Chondrocyte (in vitro differentiated cells): Measurements from ENCODE around the gene DPP10. TPM values are rescaled to one million over a fixed set of nuclear protein-coding genes. Genes with fewer than 3 reads are reported as not detected.

ENCODE experiments used
- DNase-seq: peaks from one replicate; pipeline ENCODE4 v3.0.0; 2021; ENCODE audit warnings: mixed read lengths, low spot score
- H3K27ac Mint-ChIP-seq: one replicate; pipeline ENCODE4 v1.8.0; 2021; ENCODE audit warnings: mild to moderate bottlenecking, moderate library complexity, mixed read lengths; ENCODE audit not compliant: unreplicated experiment
- H3K27me3 Mint-ChIP-seq: 2 replicates; pipeline ENCODE4 v1.8.0; 2021; ENCODE audit warnings: low read depth, mixed read lengths
- H3K36me3 Mint-ChIP-seq: 2 replicates; pipeline ENCODE4 v1.8.0; 2021; ENCODE audit warnings: low read depth, mixed read lengths
- H3K4me1 Mint-ChIP-seq: 2 replicates; pipeline ENCODE4 v1.8.0; 2021; ENCODE audit warnings: low read depth, mild to moderate bottlenecking, mixed read lengths
- H3K4me3 Mint-ChIP-seq: one replicate; pipeline ENCODE4 v1.8.0; 2021; ENCODE audit warnings: mild to moderate bottlenecking, moderate library complexity, mixed read lengths; ENCODE audit not compliant: unreplicated experiment
- H3K9me3 Mint-ChIP-seq: 2 replicates; pipeline ENCODE4 v1.8.0; 2021; ENCODE audit warnings: low read depth, mixed read lengths
- total RNA-seq: library from RNA; stranded (reverse); gene quantifications from 3 replicates; pipeline ENCODE4 v1.2.1, GENCODE V29; 2021
- TF ChIP-seq, protein P1 (sequence below): fragments of 200-600 bp; sonication (generic); IDR thresholded peaks from 2 replicates; pipeline ENCODE4 v1.5.0; 2021; ENCODE audit warnings: antibody characterized with exemption, mild to moderate bottlenecking, moderate library complexity

Gene DPP10
- total RNA-seq, 1 donor from 2014 or later, result not detected

DNA sequence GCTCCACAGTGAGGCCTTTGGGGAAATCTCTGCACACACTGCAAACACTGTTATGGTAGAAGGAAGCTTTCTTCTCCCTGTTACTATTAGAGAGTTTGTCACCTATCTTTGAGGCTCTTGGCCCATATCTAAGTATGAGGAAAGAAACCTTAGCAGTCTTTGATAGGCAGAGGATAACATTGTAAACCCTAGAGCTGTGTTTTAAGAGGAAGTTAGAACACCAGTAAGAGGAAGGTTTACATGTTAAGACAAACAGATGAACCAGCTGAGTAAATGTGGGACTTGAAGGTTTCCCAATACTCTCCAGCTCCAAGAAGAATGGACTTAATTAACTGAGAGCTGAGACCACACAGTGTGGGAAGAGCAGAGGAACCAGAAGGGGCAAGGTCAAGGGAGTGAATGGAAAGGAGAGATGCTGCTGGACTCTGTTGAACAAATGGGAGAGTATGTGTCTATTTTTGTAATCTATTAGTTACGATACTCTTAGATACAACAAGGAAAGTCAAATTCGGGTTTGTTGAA is 257.0 kb downstream of the DPP10 start:
- DNase-seq, result no peak
- H3K27me3 Mint-ChIP-seq, result no peaks in the 10 kb centered on the region
- peaks cover 4% of the 10 kb centered on the region for H3K9me3 Mint-ChIP-seq
- no peak overlapping the region for H3K4me3 Mint-ChIP-seq
- H3K36me3 Mint-ChIP-seq, result no peaks in the 10 kb centered on the region
- TF ChIP-seq, protein P1, sequence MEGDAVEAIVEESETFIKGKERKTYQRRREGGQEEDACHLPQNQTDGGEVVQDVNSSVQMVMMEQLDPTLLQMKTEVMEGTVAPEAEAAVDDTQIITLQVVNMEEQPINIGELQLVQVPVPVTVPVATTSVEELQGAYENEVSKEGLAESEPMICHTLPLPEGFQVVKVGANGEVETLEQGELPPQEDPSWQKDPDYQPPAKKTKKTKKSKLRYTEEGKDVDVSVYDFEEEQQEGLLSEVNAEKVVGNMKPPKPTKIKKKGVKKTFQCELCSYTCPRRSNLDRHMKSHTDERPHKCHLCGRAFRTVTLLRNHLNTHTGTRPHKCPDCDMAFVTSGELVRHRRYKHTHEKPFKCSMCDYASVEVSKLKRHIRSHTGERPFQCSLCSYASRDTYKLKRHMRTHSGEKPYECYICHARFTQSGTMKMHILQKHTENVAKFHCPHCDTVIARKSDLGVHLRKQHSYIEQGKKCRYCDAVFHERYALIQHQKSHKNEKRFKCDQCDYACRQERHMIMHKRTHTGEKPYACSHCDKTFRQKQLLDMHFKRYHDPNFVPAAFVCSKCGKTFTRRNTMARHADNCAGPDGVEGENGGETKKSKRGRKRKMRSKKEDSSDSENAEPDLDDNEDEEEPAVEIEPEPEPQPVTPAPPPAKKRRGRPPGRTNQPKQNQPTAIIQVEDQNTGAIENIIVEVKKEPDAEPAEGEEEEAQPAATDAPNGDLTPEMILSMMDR, result no peak
- H3K4me1 Mint-ChIP-seq, result no peaks in the 10 kb centered on the region
- H3K27ac Mint-ChIP-seq, result no peak overlapping the region

- H3K9me3 Mint-ChIP-seq, result peaks cover 8% of the 10 kb centered on the region
- TF ChIP-seq, protein P1, result no peak
- H3K4me3 Mint-ChIP-seq, result no peak overlapping the region
- H3K4me1 Mint-ChIP-seq, result no peaks in the 10 kb centered on the region
- no peak for DNase-seq
- no peaks in the 10 kb centered on the region for H3K36me3 Mint-ChIP-seq
- no peaks in the 10 kb centered on the region for H3K27me3 Mint-ChIP-seq
- H3K27ac Mint-ChIP-seq, result no peak overlapping the region
These were observed 258.0 kb downstream of the DPP10 start for GRCh38 chr2:114700440-114700839.

- H3K27me3 Mint-ChIP-seq, result no peaks in the 10 kb centered on the region
- H3K36me3 Mint-ChIP-seq, result no peaks in the 10 kb centered on the region
- no peak overlapping the region for H3K4me3 Mint-ChIP-seq
These were observed 267.8 kb downstream of the DPP10 start for GRCh38 chr2:114709936-114710850.

DNA sequence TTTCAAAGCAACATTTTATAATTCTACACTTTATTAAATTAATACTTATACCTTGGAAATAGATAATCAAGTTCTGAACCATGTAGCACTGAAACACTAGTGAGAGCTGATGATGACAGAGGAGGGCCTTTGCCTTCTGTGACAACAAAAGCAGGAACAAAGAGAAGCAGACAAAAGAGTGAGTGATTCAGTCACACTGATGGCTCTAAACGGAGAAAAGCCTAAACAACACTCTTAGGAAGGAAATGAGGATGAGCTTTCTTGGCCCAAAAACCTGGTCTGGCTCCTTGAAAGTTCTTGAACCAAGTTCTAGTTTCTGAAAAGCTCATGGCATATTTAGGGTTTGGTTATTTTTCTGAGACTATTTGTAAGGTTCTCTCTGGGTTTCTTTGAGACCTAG is 271.9 kb downstream of the DPP10 start:
- Mint-ChIP-seq H3K4me1 (no peaks in the 10 kb centered on the region), H3K36me3 (no peaks in the 10 kb centered on the region), H3K4me3 (no peak overlapping the region), H3K27ac (no peak overlapping the region), H3K9me3 (no peaks in the 10 kb centered on the region), H3K27me3 (no peaks in the 10 kb centered on the region)
- TF ChIP-seq, protein P1, result no peak
- no peak for DNase-seq

More at GRCh38 chr2:114709936-114710850, 267.8 kb downstream of the DPP10 start:
- H3K4me1 Mint-ChIP-seq, result no peaks in the 10 kb centered on the region
- no peaks in the 10 kb centered on the region for H3K9me3 Mint-ChIP-seq
- no peak for DNase-seq
- H3K27ac Mint-ChIP-seq, result no peak overlapping the region
- TF ChIP-seq, protein P1, result no peak

GRCh38 chr2:114717049-114717448 is 274.6 kb downstream of the DPP10 start:
- Mint-ChIP-seq H3K27me3 (peaks cover 2% of the 10 kb centered on the region), H3K27ac (no peak overlapping the region), H3K36me3 (no peaks in the 10 kb centered on the region), H3K4me1 (no peaks in the 10 kb centered on the region), H3K4me3 (no peak overlapping the region), H3K9me3 (no peaks in the 10 kb centered on the region)
- DNase-seq, result no peak
- TF ChIP-seq, protein P1, result no peak
